MV-4-11 (cell line): ENCODE data around the gene KRT222.

Experiments
- DNase-seq: peaks from one replicate; lab custom pipeline; 2025; lab: John Stamatoyannopoulos, UW

Gene KRT222

GRCh38 chr17:40664582-40665333 is at the start of gene KRT222:
Gene KRT222 (minus strand): TSS chr17:40665177. CDS start chr17:40665099, 78 bp downstream.
- no peak for DNase-seq

DNA sequence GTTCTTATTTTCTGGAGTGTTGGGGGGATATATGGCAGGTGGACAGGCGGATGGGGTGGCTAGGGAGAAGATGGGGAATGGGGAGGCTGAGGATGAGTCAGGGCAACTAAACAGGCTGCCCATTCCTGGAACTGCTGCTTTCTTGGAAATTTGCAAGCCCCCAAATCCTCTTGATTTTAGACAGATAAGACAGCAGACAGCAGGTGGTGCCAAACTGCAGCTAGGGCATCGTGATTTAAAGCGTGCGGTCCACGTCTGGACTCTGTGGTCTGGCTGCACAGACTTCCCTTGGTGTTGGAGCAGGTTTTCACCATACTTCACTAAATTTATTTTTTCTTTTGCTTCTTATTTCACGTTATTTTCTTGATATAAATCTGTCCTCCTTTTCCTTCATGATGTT is 49.5 kb upstream of the KRT222 start:
- no peak for DNase-seq

- DNase-seq, result peak; percentile 96
Measured at GRCh38 chr17:40707745-40708144, 42.8 kb upstream of the KRT222 start.

- no peak for DNase-seq
Measured at GRCh38 chr17:40705584-40705983, 40.6 kb upstream of the KRT222 start.

DNA sequence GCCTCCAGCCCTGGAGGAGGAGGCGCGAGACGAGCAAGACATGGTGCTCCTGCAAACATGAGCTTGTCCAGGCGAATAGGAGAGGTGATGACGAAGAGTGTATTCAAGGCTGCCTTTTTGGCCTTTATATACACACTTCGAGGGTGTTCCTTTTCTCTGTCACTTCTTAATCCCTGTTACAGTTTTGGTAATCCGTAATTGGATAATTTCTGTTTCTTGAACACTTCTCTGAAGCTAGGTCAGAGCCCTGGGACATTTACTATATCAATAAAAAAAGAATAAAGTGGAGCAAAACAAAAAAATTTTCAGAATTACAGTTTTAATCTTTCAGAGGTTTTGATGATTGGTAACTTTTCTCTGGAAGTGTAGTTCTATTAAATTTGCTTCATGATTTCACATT is 38.7 kb upstream of the KRT222 start, which contains the start of gene KRT24:
KRT24 (minus strand) TSS at position 101 of the 400 bp plus-strand sequence; CDS start at position 42, 59 bp downstream.
- DNase-seq, result no peak

GRCh38 chr17:40702271-40702670 is 37.3 kb upstream of the KRT222 start:
- DNase-seq, result no peak

GRCh38 chr17:40699853-40700252 is 34.9 kb upstream of the KRT222 start:
- no peak for DNase-seq

- no peak for DNase-seq
Measured at GRCh38 chr17:40699371-40699770, 34.4 kb upstream of the KRT222 start.

DNA sequence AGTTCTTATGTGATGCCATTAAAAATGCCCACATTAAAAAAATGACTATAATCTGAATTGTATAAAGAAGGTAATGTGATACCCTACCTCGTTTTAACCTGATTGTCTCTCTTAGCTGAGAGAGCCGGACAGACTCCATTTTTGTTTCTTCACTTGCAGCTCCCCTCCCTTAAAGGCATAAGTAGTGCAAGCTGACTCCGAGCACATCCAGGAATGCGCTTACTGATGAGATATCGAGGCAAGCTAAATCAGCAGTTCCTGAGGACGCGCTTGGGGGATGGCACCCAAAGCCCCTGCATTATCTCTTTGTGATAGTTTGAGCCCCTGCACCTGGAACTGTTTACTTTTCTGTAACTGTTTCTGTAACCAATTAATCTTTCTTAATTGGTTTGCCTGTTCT is 32.3 kb upstream of the KRT222 start:
- DNase-seq, result no peak

- no peak for DNase-seq
Measured at GRCh38 chr17:40696651-40697072, 31.7 kb upstream of the KRT222 start.

DNA sequence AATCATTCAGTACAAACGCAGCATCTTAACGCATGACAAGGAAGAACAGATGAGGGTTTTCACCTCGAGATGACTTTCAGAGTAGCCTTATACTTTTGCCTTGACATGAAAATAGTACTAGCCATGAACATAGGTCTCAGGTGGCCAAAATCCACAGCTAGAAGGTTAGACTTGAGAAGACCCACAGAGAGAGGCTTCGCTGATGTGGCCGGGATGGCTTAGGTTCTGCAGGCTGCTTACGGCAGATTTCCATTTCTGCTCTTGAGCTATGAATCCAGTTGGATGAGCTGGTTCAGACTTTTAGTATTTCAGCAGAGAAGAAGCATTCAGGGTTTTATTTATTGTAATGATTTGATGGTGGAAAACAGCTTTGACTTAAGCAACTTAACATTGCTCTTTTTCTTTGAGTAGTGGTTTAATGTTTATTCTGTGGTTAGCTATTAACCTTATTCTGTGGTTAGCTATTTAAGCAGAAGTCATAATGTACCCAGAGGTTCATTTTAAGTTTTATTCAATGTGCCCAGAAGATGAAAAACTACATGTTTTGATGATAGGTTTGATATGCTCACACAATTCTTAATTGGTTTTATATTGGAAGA is 31.0 kb upstream of the KRT222 start:
- DNase-seq, result no peak

GRCh38 chr17:40694584-40694983 is 29.6 kb upstream of the KRT222 start:
- no peak for DNase-seq

DNA sequence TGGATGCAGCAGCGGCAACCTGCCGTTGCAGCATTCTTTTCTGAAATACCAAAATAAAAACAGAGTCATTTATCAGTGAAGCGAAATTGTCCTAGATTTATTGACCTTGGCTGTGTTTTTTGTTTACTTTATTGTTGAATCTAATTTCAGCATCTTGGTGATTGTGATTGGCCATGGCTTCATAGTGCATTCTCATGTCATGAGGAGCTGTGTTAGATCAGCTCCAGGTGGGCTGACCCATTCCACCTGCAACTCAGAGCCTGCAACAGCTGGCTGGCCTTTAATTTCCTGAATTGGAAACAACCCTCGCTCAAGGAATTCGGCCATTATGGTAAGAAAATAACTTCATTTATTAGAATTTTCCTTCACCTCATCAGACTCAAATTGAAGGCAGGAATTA is 22.1 kb upstream of the KRT222 start:
- no peak for DNase-seq

GRCh38 chr17:40686192-40686591 is 21.2 kb upstream of the KRT222 start:
- DNase-seq, result no peak

DNA sequence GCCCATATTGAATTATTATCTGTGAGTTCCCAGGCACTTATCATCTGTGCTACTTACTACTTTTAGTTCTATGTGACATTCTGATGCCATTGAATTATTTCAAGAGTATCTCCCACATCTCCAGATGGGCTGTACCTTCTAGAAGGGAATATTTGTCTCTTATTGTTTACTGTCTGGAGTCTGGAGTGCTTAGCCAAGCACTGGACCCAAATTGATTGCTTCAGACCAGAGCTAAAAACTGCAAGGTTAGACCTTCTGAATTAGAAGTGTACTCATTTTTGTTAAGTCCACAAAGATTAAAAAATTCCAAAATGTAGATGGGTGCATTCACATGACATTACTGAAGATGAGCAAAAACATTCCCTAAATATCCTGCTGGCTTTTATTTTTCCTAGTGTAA is 16.0 kb upstream of the KRT222 start:
- no peak for DNase-seq

- no peak for DNase-seq
Measured at GRCh38 chr17:40679523-40679907, 14.5 kb upstream of the KRT222 start.

- DNase-seq, result no peak
Measured at GRCh38 chr17:40678902-40679522, 14.0 kb upstream of the KRT222 start.

DNA sequence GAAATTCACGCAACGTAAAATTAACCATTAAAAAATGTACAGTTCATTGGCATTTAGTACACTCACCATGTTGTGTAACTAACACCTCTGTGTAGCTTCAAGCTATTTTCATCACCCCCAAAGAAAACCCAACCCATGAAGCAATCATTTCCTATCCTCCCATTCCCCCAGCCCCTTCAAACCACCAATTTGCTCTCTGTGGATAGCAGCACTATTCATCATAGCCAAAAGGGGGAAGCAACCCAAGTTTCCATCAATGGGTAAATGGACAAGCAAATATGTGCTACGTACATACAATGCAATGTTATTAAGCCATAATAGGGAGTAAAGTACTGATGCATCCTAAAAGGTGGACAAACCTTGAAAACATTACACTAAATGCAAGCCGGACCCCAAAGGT is 10.9 kb upstream of the KRT222 start:
- DNase-seq, result peak; percentile 95

DNA sequence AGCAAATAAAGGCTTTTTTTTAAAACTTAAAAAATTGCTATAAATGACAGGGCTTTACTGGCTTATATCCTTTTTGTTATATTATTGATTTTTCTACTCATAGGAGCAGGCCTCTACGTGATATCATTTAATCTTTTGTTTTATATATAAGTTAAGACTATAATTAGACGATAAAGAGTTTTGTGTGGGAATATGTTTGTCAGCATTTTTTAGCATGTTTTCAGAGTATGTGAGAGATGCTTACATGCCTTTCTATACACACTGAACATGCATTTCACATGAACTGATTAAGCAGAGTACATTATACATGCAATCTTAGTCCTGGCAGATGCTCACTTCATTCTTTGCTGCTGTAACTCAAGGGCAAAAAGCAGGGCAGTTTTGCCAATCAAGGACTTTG is 7.7 kb upstream of the KRT222 start:
- DNase-seq, result no peak

- no peak for DNase-seq
Measured at GRCh38 chr17:40671282-40671681, 6.3 kb upstream of the KRT222 start.

DNA sequence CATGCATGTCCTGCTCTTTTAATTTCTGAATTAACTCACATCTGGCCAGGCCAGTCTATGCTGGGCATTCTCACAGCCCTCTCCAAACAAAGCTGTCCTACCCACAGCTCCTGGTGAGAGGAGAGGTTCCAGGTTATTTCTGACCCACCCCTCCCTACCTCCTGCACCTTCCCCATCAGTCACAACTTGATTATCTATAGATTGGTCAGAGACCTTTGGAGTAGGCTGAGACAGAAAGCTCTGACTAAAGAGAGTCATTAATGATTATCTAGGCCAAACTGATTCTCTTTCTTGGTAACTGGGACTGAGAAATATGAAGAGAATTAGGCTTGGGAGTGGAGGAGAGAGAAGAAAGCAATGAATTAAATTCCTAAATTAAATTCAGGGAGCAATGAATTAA is 1.4 kb upstream of the KRT222 start:
- no peak for DNase-seq

- no peak for DNase-seq
Measured at GRCh38 chr17:40663252-40663651, 1.7 kb downstream of the KRT222 start.

- no peak for DNase-seq
Measured at GRCh38 chr17:40659911-40660310, 5.1 kb downstream of the KRT222 start.
